Tongue (tissue), 2 donors: ENCODE data around the gene AHRR. TPM values are rescaled to one million over a fixed set of nuclear protein-coding genes. Genes with fewer than 3 reads are reported as not detected.
"Not testable (repeated sequence)": the region's sequence is repeated elsewhere in the genome, so short reads cannot be mapped to it uniquely, and the experiment has no call there.

Source experiments
- DNase-seq: peaks from one replicate; pipeline ENCODE4 v3.0.0-alpha.2; 2015
- total RNA-seq: library from RNA; depleted of rRNA; stranded (reverse); fragments of >200 nt; gene quantifications from one replicate; pipeline ENCODE4 v1.2.3, GENCODE V29; 2014

AHRR gene
- total RNA-seq, 1 donor from 2014 or later: 8.2 TPM

GRCh38 chr5:368183-369084 lies 46.9 kb downstream of the AHRR start:
- DNase-seq: no peak

- DNase-seq: no peak
Measured at GRCh38 chr5:369151-369868, 47.8 kb downstream of the AHRR start.

GRCh38 chr5:369869-370236 lies 48.3 kb downstream of the AHRR start:
- DNase-seq: not testable (repeated sequence)

GRCh38 chr5:370311-370958 lies 48.9 kb downstream of the AHRR start:
- DNase-seq: no peak

- no peak for DNase-seq
Measured at GRCh38 chr5:370959-371810, 49.7 kb downstream of the AHRR start.

- no peak for DNase-seq
Measured at GRCh38 chr5:371811-372555, 50.5 kb downstream of the AHRR start.

- DNase-seq: no peak
Measured at GRCh38 chr5:372556-372995, 51.1 kb downstream of the AHRR start.

- no peak for DNase-seq
Measured at GRCh38 chr5:372996-373709, 51.6 kb downstream of the AHRR start.

GRCh38 chr5:373710-374602 lies 52.4 kb downstream of the AHRR start:
- peak; percentile 68 for DNase-seq

- no peak for DNase-seq
Measured at GRCh38 chr5:374631-375335, 53.3 kb downstream of the AHRR start.

- no peak for DNase-seq
Measured at GRCh38 chr5:375336-375920, 53.9 kb downstream of the AHRR start.

- no peak for DNase-seq
Measured at GRCh38 chr5:375921-376798, 54.6 kb downstream of the AHRR start.

GRCh38 chr5:376799-377325 lies 55.3 kb downstream of the AHRR start:
- no peak for DNase-seq

GRCh38 chr5:377326-377981 lies 55.9 kb downstream of the AHRR start:
- no peak for DNase-seq

GRCh38 chr5:378301-378891 lies 56.9 kb downstream of the AHRR start:
- DNase-seq: no peak
